Endothelial cell of umbilical vein (primary cell): Measurements from ENCODE around the gene ZC3HAV1. TPM values are rescaled to one million over a fixed set of nuclear protein-coding genes. Genes with fewer than 3 reads are reported as not detected.

Source experiments
- BruUV-seq: library from RNA; stranded (reverse); fragments of 400-500 nt; replicated peaks from 2 replicates; lab custom pipeline; 2021; lab: Mats Ljungman, UMichigan
- CTCF ChIA-PET: fragments of 300-600, 350-600 bp; sonication (Branson Sonifier 250); formaldehyde crosslinking; loops from one replicate; lab custom pipeline; 2021; ENCODE audit warnings: antibody characterized with exemption, inconsistent platforms; lab: Charles Lee
- POLR2A ChIA-PET: fragments of 300-600, 350-600 bp; sonication (Branson Sonifier 250); formaldehyde crosslinking; loops from one replicate; lab custom pipeline; 2021; ENCODE audit warnings: antibody characterized with exemption, inconsistent platforms; lab: Charles Lee
- DNase-seq: peaks from one replicate; pipeline ENCODE4 v3.0.0-alpha.2; 2011; ENCODE audit warnings: low read depth, low spot score
- FAIRE-seq: peaks from 2 replicates; lab custom pipeline; 2011; peaks lifted over from hg19 to GRCh38; lab: Jason Lieb, UNC
- H2AFZ ChIP-seq: 2 replicates; pipeline ENCODE4 v1.6.0; 2012; ENCODE audit warnings: low read depth, low read length, control low read depth, inconsistent platforms
- H3K27ac ChIP-seq: 2 replicates; pipeline ENCODE4 v1.5.1; 2011; ENCODE audit warnings: low read depth, mild to moderate bottlenecking, control low read depth, low read length, moderate library complexity; ENCODE audit not compliant: insufficient read depth
- H3K27me3 ChIP-seq, 2 experiments: 2 replicates each; pipeline versions ENCODE4 v1.6.0 to v1.6.1; 2011; ENCODE audit warnings: low read length in 2 of 2, mixed read lengths in 1 of 2; ENCODE audit not compliant: control insufficient read depth in 2 of 2, insufficient read depth in 2 of 2
- H3K36me3 ChIP-seq, 2 experiments: 2 replicates in 1 of 2; 3 replicates in 1 of 2; pipeline ENCODE4 v1.5.1; 2011; ENCODE audit warnings: low read length in 2 of 2, mild to moderate bottlenecking in 1 of 2, moderate library complexity in 1 of 2; ENCODE audit not compliant: control insufficient read depth in 2 of 2, insufficient read depth in 2 of 2; ENCODE audit errors: extremely low read depth in 1 of 2
- H3K4me1 ChIP-seq: 3 replicates; pipeline ENCODE4 v1.5.1; 2011; ENCODE audit warnings: mild to moderate bottlenecking, low read length; ENCODE audit not compliant: control insufficient read depth, insufficient read depth; ENCODE audit errors: extremely low read depth
- H3K4me2 ChIP-seq: 2 replicates; pipeline ENCODE4 v1.6.1; 2011; ENCODE audit warnings: low read length, control low read depth, mixed read lengths; ENCODE audit not compliant: insufficient read depth
- H3K4me3 ChIP-seq, 3 experiments: fragments of 200-600 bp in 1 of 3; sonication (generic), shearing (Covaris generic) in 1 of 3; replicated peaks in 1 of 3; 2 replicates each; pipeline ENCODE4 v1.5.1; 2011 to 2016; ENCODE audit warnings: control low read depth in 3 of 3, low read length in 3 of 3, mild to moderate bottlenecking in 2 of 3, inconsistent platforms in 1 of 3, low read depth in 1 of 3, moderate library complexity in 1 of 3; ENCODE audit not compliant: insufficient read depth in 1 of 3
- H3K79me2 ChIP-seq: 2 replicates; pipeline ENCODE4 v1.6.0; 2012; ENCODE audit warnings: low read length, inconsistent platforms; ENCODE audit not compliant: control insufficient read depth, insufficient read depth
- H3K9ac ChIP-seq: replicated peaks from 2 replicates; pipeline ENCODE3; 2011; ENCODE audit warnings: low read length, control low read depth; ENCODE audit not compliant: insufficient read depth; ENCODE audit errors: extremely low read depth
- H3K9me1 ChIP-seq: replicated peaks from 3 replicates; pipeline ENCODE4 v1.6.0; 2011; ENCODE audit warnings: mild to moderate bottlenecking, low read length; ENCODE audit not compliant: control insufficient read depth, insufficient read depth; ENCODE audit errors: extremely low read depth
- H3K9me3 ChIP-seq: replicated peaks from 2 replicates; pipeline ENCODE4 v1.5.1; 2012; ENCODE audit warnings: low read length, inconsistent platforms; ENCODE audit not compliant: control insufficient read depth, insufficient read depth
- H4K20me1 ChIP-seq: replicated peaks from 2 replicates; pipeline ENCODE3; 2011; ENCODE audit warnings: mild to moderate bottlenecking, low read length; ENCODE audit not compliant: control insufficient read depth, insufficient read depth; ENCODE audit errors: extremely low read depth
- CTCF ChIP-seq, 2 donors: IDR thresholded peaks; 1 replicate in 1 of 2; 2 replicates in 1 of 2; pipeline ENCODE4 v1.5.1; 2011; ENCODE audit warnings: low read length in 2 of 2, mild to moderate bottlenecking in 2 of 2, moderate library complexity in 2 of 2, control low read depth in 1 of 2, inconsistent platforms in 1 of 2, low read depth in 1 of 2; ENCODE audit not compliant: insufficient read depth in 1 of 2; ENCODE audit errors: extremely low read depth in 1 of 2
- EZH2 ChIP-seq: IDR thresholded peaks from 2 replicates; pipeline ENCODE4 v1.6.1; 2012; ENCODE audit warnings: borderline replicate concordance, low read depth, mild to moderate bottlenecking, moderate library complexity, low read length, inconsistent platforms; ENCODE audit not compliant: severe bottlenecking
- FOS ChIP-seq: IDR thresholded peaks from 2 replicates; pipeline ENCODE4 v1.6.1; 2011; ENCODE audit warnings: mild to moderate bottlenecking, low read length, moderate library complexity, borderline replicate concordance; ENCODE audit not compliant: insufficient read depth
- GATA2 ChIP-seq: IDR thresholded peaks from 2 replicates; pipeline ENCODE4 v1.7.0; 2011; ENCODE audit warnings: low read depth, mild to moderate bottlenecking, moderate library complexity, mixed read lengths, low read length; ENCODE audit not compliant: insufficient read length, insufficient read depth
- JUN ChIP-seq: IDR thresholded peaks from 2 replicates; pipeline ENCODE4 v1.6.1; 2011; ENCODE audit warnings: borderline replicate concordance, low read depth; ENCODE audit not compliant: insufficient read length, insufficient read depth
- MAX ChIP-seq: IDR thresholded peaks from 2 replicates; pipeline ENCODE4 v1.6.1; 2011; ENCODE audit not compliant: insufficient read depth, insufficient read length
- MYC ChIP-seq: IDR thresholded peaks from one replicate; pipeline ENCODE4 v1.6.1; 2011; ENCODE audit warnings: mild to moderate bottlenecking, low read depth, low read length
- POLR2A ChIP-seq: IDR thresholded peaks from 2 replicates; pipeline ENCODE4 v1.6.1; 2012; ENCODE audit warnings: low read depth, mild to moderate bottlenecking, control low read depth, low read length
- POLR2AphosphoS5 ChIP-seq: IDR thresholded peaks from 2 replicates; pipeline ENCODE4 v1.6.1; 2012; ENCODE audit warnings: low read depth, mild to moderate bottlenecking, control low read depth, low read length, moderate library complexity; ENCODE audit not compliant: insufficient read depth
- dilution Hi-C: fragments of 300-500 bp; cut with MboI; formaldehyde crosslinking; loops from one replicate; pipeline ENCODE4 v1.15.0; 2019; ENCODE audit warnings: low sequenced_read_pairs; ENCODE audit not compliant: extremely low pct_ligation_motif_present
- intact Hi-C: fragments of 100-400 bp; cut with micrococcal nuclease; formaldehyde crosslinking; loops from one replicate; pipeline ENCODE4 v1.10.0; 2022
- polyA plus RNA-seq, 4 experiments: library from polyadenylated mRNA; depleted of rRNA in 3 of 4; stranded (reverse) in 3 of 4; unstranded in 1 of 4; fragments of >200 nt; gene quantifications; 2 replicates each; pipeline versions ENCODE4 v1.2.1 to v1.2.3, GENCODE V29; 2011 to 2012; ENCODE audit warnings: missing spikeins in 1 of 4
- total RNA-seq: library from RNA; stranded (reverse); gene quantifications from 2 replicates; pipeline ENCODE4 v1.2.3, GENCODE V29; 2021

ZC3HAV1 gene
- total and polyA plus RNA-seq, 2 donors (not counting 3 experiments of a cell fraction or from before 2014, with no cell fraction given): 17.1 to 37.7 TPM

GRCh38 chr7:139071680-139072079 is 37.8 kb downstream of the ZC3HAV1 start:
- Histone ChIP-seq H3K79me2 (no peaks in the 10 kb centered on the region), H3K4me1 (peaks cover 4% of the 10 kb centered on the region), H3K36me3 (peaks cover 12 to 16% of the 10 kb centered on the region in 2 experiments), H3K9ac (no peak overlapping the region), H4K20me1 (no peaks in the 10 kb centered on the region), H3K9me3 (no peaks in the 10 kb centered on the region), H3K9me1 (no peaks in the 10 kb centered on the region), H3K27me3 (no peaks in the 10 kb centered on the region), H2AFZ (no peak overlapping the region), H3K4me2 (no peak overlapping the region), H3K27ac (no peak overlapping the region), H3K4me3 (no peak overlapping the region)
- intact Hi-C loops: loop anchor here (1.0 kb wide), 1 partner anchor 182 kb away; no protein-coding TSS in a partner anchor
- DNase-seq (no peak), FAIRE-seq (no peak)
- TF ChIP-seq MAX: no peak
- TF ChIP-seq POLR2AphosphoS5: no peak
- TF ChIP-seq EZH2: no peak
- no peak for TF ChIP-seq GATA2
- no peak for TF ChIP-seq MYC
- no peak for TF ChIP-seq FOS
- TF ChIP-seq JUN: no peak
- TF ChIP-seq POLR2A: no peak
- TF ChIP-seq CTCF (IDR thresholded peaks at IDR 0.05; ENCODE audit: extremely low read depth in 1 of 2, insufficient read depth in 1 of 2, low read depth in 1 of 2, low read length in 2 of 2): no peak
- CTCF ChIA-PET: interaction anchor here (0.9 kb wide), 1 partner anchor 62 kb away, joined by 3 read pairs; a partner anchor contains a TSS
- no TSS peak for BruUV-seq
- POLR2A ChIA-PET: no interaction called here
- dilution Hi-C loops: no loop called here
